Natural killer cell treated with Interleukin-12 subunit alpha and Interleukin-12 subunit beta and Interleukin-15 and Interleukin-18, amount 100 ng/mL, for 72 hours (primary cell): ENCODE data around the gene DESI1. TPM values are rescaled to one million over a fixed set of nuclear protein-coding genes. Genes with fewer than 3 reads are reported as not detected.
"Not testable (repeated sequence)": the region's sequence is repeated elsewhere in the genome, so short reads cannot be mapped to it uniquely, and the experiment has no call there.

Experiments
- ATAC-seq, 2 donors: fragments of 150-1000 bp; cut with Tn5 transposase in 1 of 2; sonication (Bioruptor Pico), chemical (Tn5 transposase) in 1 of 2; 2 replicates each; pipeline ENCODE4 v1.10.0; 2021
- DNase-seq: peaks from one replicate; pipeline ENCODE4 v3.0.0; 2022; ENCODE audit warnings: low spot score
- H3K27ac Mint-ChIP-seq, 2 donors: 1 replicate in 1 of 2; 2 replicates in 1 of 2; pipeline ENCODE4 v1.8.0; 2022; ENCODE audit warnings: mixed read lengths in 2 of 2, mild to moderate bottlenecking in 1 of 2, moderate library complexity in 1 of 2
- H3K27me3 Mint-ChIP-seq, 2 donors: 1 replicate in 1 of 2; 2 replicates in 1 of 2; pipeline ENCODE4 v1.8.0; 2022; ENCODE audit warnings: mixed read lengths in 2 of 2
- H3K36me3 Mint-ChIP-seq: one replicate; pipeline ENCODE4 v1.8.0; 2022; ENCODE audit warnings: mixed read lengths
- H3K4me1 Mint-ChIP-seq, 2 donors: 1 replicate in 1 of 2; 2 replicates in 1 of 2; pipeline ENCODE4 v1.8.0; 2022; ENCODE audit warnings: low read depth in 2 of 2, mixed read lengths in 2 of 2, mild to moderate bottlenecking in 1 of 2
- H3K4me3 Mint-ChIP-seq: one replicate; pipeline ENCODE4 v1.8.0; 2022; ENCODE audit warnings: mixed read lengths
- H3K9me3 Mint-ChIP-seq: 2 replicates; pipeline ENCODE4 v1.8.0; 2022; ENCODE audit warnings: mixed read lengths
- total RNA-seq, 2 donors: library from RNA; stranded (reverse); gene quantifications; one replicate each; pipeline ENCODE4 v1.2.3, GENCODE V29; 2022

Gene DESI1
- total RNA-seq, 2 donors from 2014 or later = 54.2 to 120 TPM

GRCh38 chr22:41572305-41572704 is 48.5 kb downstream of the DESI1 start:
- H3K4me3 Mint-ChIP-seq, H3K4me1 Mint-ChIP-seq, H3K36me3 Mint-ChIP-seq, H3K9me3 Mint-ChIP-seq, ATAC-seq, DNase-seq, H3K27ac Mint-ChIP-seq, H3K27me3 Mint-ChIP-seq: not testable (repeated sequence)

DNA sequence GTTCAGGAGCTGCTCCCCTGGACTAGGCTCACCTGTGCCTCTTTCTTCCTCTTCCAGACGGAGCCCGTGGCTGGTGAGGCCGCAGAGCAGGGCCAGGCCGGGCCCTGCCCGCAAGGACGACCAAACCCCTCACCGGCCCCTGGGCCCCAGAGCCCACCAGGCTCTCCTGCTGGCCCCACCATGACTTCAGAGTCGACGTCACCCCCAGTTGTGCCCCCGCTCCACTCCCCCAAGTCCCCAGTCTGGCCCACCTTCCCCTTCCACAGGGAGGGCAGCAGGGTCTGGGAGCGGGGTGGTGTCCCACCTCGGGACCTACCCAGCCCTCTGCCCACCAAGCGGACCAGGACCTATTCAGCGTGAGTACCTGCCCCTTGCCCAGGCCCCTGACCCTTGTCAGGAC is 49.1 kb downstream of the DESI1 start:
- Mint-ChIP-seq H3K4me3 (no peak overlapping the region), H3K27ac (no peak overlapping the region), H3K4me1 (no peaks in the 10 kb centered on the region), H3K9me3 (no peaks in the 10 kb centered on the region), H3K36me3 (no peaks in the 10 kb centered on the region), H3K27me3 (no peaks in the 10 kb centered on the region)
- ATAC-seq (no peak), DNase-seq (no peak)

DNA sequence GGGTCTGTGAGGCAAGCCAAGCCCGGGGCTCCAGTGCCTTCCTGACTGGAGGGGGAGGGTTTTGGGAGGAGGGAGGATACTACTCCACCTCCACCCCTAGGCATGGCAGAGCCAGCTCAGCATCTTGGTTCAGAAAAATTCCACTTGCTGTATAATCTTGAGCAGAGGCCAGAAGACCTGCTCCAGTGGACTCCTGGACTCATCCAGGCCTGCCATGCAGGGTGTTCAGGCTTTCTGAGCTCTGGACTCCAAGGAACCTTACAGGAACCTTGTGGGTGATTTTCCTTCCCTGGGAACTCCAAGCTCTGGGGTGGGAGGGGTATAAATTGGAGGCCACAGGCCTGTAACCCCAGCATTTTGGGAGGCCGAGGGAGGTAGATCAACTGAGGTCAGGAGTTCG is 50.6 kb downstream of the DESI1 start:
- no peak for DNase-seq
- no peaks in the 10 kb centered on the region for H3K27me3 Mint-ChIP-seq
- no peak overlapping the region for H3K4me3 Mint-ChIP-seq
- no peaks in the 10 kb centered on the region for H3K9me3 Mint-ChIP-seq
- H3K4me1 Mint-ChIP-seq = no peaks in the 10 kb centered on the region
- no peak for ATAC-seq
- H3K36me3 Mint-ChIP-seq = no peaks in the 10 kb centered on the region
- H3K27ac Mint-ChIP-seq = no peak overlapping the region

DNA sequence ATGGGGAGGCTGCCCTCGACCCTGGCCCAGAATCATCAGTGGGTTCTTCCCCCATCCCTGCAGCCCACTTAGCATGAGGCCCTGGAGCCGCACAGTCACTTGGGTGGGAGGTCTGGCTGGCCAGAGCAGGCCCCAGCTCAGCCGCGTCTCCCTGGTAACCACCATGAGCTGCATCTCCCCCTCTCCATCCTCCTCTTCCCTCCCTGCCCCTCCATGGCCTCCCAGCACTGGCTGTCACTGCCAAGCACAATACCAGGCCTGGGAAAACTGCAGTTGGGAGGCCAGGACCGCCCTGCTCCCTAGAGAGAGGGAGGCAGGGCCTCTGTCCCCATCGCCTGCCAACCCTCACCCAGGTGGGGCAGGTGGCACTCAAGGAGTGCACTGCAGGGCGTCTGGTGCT is 52.0 kb downstream of the DESI1 start:
- H3K36me3 Mint-ChIP-seq = no peaks in the 10 kb centered on the region
- ATAC-seq (peak in 1 of 2 donors; percentile 7), DNase-seq (no peak)
- no peaks in the 10 kb centered on the region for H3K4me1 Mint-ChIP-seq
- no peak overlapping the region for H3K4me3 Mint-ChIP-seq
- no peaks in the 10 kb centered on the region for H3K9me3 Mint-ChIP-seq
- H3K27me3 Mint-ChIP-seq = no peaks in the 10 kb centered on the region
- H3K27ac Mint-ChIP-seq = no peak overlapping the region

- H3K4me3 Mint-ChIP-seq = no peak overlapping the region
- H3K4me1 Mint-ChIP-seq = no peaks in the 10 kb centered on the region
- no peaks in the 10 kb centered on the region for H3K9me3 Mint-ChIP-seq
- DNase-seq = no peak
- no peak for ATAC-seq
- H3K36me3 Mint-ChIP-seq = no peaks in the 10 kb centered on the region
- no peaks in the 10 kb centered on the region for H3K27me3 Mint-ChIP-seq
- H3K27ac Mint-ChIP-seq = no peak overlapping the region
These were observed 53.4 kb downstream of the DESI1 start for GRCh38 chr22:41567512-41567768.

DNA sequence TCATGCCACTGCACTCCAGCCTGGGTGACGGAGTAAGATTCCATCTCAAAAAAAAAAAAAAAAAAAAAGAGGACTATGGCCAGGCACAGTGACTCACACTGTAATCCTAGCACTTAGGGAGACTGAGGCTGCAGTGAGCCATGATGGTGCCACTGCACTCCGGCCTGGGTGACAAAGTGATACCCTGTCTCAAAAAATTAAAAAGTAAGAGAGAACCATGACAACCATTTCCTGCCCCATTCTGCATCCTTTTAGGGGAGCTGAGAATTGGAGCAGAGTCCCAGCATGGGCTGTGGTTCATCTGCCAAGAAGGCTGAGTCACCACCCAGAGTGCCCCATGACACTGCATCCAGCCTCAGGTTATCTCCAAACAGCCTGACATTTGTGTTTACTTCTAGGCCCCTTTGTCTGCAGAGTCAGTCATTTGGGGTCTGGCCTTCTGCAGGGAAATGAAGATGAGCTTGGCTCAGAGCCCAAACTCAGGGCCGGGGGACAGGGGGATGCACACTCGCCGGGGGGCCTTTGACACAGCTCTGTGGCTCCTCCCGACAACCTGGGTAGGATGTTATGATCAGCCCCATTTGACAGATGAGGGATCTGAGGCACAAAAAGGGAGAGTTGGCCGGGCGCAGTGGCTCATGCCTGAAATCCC is 55.3 kb downstream of the DESI1 start:
- DNase-seq = no peak

GRCh38 chr22:41564563-41564962 is 56.3 kb downstream of the DESI1 start:
- no peaks in the 10 kb centered on the region for H3K4me1 Mint-ChIP-seq
- H3K9me3 Mint-ChIP-seq = no peaks in the 10 kb centered on the region
- H3K4me3 Mint-ChIP-seq = no peak overlapping the region
- no peak for DNase-seq
- no peak overlapping the region for H3K27ac Mint-ChIP-seq
- ATAC-seq = no peak
- H3K36me3 Mint-ChIP-seq = no peaks in the 10 kb centered on the region
- H3K27me3 Mint-ChIP-seq = peaks cover 0 to 8% of the 10 kb centered on the region in 2 donors

More for the DNA sequence above, 55.3 kb downstream of the DESI1 start:
- no peaks in the 10 kb centered on the region for H3K36me3 Mint-ChIP-seq
- H3K27me3 Mint-ChIP-seq = peaks cover 0 to 8% of the 10 kb centered on the region in 2 donors
- peak; percentile 57 to 77 for ATAC-seq
- H3K4me1 Mint-ChIP-seq = no peaks in the 10 kb centered on the region
- H3K4me3 Mint-ChIP-seq = no peak overlapping the region
- H3K9me3 Mint-ChIP-seq = no peaks in the 10 kb centered on the region
- no peak overlapping the region for H3K27ac Mint-ChIP-seq

DNA sequence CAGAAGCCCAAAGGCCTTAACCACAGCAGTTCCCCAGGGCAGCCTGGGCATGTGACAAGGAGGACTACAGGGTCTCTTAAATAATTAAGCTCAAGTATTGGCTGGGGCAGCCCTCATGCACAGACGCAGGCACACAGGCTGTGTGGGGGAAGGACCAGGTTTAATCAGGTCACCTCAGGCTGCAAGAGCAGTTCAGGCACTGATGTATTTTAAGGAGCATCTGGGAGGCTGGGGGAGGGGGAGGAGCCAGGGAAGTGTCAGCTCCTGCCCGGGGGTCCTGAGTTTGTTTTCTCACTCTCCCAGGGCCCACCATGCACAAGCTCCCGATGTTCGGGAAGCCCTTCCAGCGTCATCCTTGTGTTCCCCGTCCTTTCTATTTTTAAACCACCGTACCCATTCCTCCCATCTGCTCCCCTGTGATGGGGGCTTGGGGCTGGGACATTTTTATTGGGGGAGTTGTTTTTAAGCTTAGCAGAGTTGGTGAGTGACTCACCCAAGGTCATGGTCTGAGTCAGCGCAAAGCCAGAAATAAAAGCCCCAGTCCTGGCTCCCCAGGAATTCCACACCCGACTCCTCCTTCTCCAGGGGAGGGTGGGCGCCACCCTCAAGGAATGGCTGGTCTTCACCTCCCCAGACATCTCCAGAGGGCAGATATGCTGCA is 57.7 kb downstream of the DESI1 start:
- Mint-ChIP-seq H3K4me1 (no peaks in the 10 kb centered on the region), H3K4me3 (no peak overlapping the region), H3K27me3 (peaks cover 0 to 8% of the 10 kb centered on the region in 2 donors), H3K9me3 (no peaks in the 10 kb centered on the region), H3K27ac (no peak overlapping the region), H3K36me3 (no peaks in the 10 kb centered on the region)
- ATAC-seq (no peak), DNase-seq (no peak)

- DNase-seq (no peak), ATAC-seq (no peak)
- Mint-ChIP-seq H3K36me3 (no peaks in the 10 kb centered on the region), H3K27ac (no peak overlapping the region), H3K27me3 (peaks cover 0 to 12% of the 10 kb centered on the region in 2 donors), H3K4me1 (no peaks in the 10 kb centered on the region), H3K9me3 (no peaks in the 10 kb centered on the region), H3K4me3 (no peak overlapping the region)
These were observed 58.4 kb downstream of the DESI1 start for GRCh38 chr22:41562461-41562860.

DNA sequence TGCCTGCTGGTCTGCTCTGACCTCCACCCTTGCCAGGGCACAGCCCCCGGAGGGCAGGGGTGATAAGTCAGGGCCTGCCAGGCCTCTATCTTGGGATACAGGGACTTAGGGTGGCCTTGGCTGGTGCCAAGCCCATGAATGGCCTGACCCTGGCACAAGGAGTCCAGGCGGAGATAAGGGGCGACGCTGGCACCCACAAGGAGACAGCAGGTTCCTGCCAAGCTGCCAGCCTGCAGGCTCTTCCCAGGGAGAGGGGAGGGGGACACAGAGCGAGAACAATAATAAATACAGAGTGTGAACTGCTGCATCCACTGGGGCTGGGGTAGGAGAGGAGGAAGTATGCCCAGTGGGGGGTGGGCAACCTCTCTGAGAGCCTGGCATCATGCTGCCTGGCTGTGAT is 59.1 kb downstream of the DESI1 start:
- Mint-ChIP-seq H3K36me3 (no peaks in the 10 kb centered on the region), H3K4me3 (no peak overlapping the region), H3K9me3 (no peaks in the 10 kb centered on the region), H3K27ac (no peak overlapping the region), H3K4me1 (no peaks in the 10 kb centered on the region), H3K27me3 (peaks cover 0 to 12% of the 10 kb centered on the region in 2 donors)
- DNase-seq = no peak
- no peak for ATAC-seq

- H3K4me3 Mint-ChIP-seq = no peak overlapping the region
- no peaks in the 10 kb centered on the region for H3K9me3 Mint-ChIP-seq
- no peaks in the 10 kb centered on the region for H3K36me3 Mint-ChIP-seq
- no peaks in the 10 kb centered on the region for H3K4me1 Mint-ChIP-seq
- no peak for DNase-seq
- H3K27me3 Mint-ChIP-seq = peaks cover 3 to 13% of the 10 kb centered on the region in 2 donors
- ATAC-seq = no peak
- no peak overlapping the region for H3K27ac Mint-ChIP-seq
These were observed 59.5 kb downstream of the DESI1 start for GRCh38 chr22:41561335-41561734.

DNA sequence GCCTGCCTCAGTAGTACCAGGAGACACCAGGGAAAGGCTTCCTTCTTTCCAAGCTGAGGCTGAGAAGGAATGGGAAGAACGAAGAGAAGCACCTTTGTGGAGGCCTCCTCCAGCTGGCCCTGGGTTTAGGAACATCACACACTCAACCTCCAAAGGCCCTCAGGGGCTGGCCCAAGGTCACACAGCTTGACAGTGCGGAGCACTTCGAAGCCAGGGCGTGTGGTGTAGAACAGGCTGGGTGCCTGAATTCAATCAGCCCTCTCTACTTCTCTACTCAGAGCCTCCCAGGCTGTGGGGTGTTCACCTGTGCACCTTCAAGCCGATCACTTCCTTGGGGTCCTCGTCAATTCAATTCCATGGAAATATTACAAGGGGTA is 60.8 kb downstream of the DESI1 start:
- Mint-ChIP-seq H3K4me1 (no peaks in the 10 kb centered on the region), H3K4me3 (no peak overlapping the region), H3K27me3 (peaks cover 7 to 15% of the 10 kb centered on the region in 2 donors), H3K9me3 (no peaks in the 10 kb centered on the region), H3K27ac (no peak overlapping the region), H3K36me3 (no peaks in the 10 kb centered on the region)
- ATAC-seq (no peak), DNase-seq (no peak)

- peaks cover 7 to 21% of the 10 kb centered on the region in 2 donors for H3K27me3 Mint-ChIP-seq
- not testable (repeated sequence) for H3K9me3 Mint-ChIP-seq, ATAC-seq, H3K36me3 Mint-ChIP-seq, DNase-seq, H3K4me3 Mint-ChIP-seq, H3K27ac Mint-ChIP-seq, H3K4me1 Mint-ChIP-seq
These were observed 62.6 kb downstream of the DESI1 start for GRCh38 chr22:41558241-41558630.

DNA sequence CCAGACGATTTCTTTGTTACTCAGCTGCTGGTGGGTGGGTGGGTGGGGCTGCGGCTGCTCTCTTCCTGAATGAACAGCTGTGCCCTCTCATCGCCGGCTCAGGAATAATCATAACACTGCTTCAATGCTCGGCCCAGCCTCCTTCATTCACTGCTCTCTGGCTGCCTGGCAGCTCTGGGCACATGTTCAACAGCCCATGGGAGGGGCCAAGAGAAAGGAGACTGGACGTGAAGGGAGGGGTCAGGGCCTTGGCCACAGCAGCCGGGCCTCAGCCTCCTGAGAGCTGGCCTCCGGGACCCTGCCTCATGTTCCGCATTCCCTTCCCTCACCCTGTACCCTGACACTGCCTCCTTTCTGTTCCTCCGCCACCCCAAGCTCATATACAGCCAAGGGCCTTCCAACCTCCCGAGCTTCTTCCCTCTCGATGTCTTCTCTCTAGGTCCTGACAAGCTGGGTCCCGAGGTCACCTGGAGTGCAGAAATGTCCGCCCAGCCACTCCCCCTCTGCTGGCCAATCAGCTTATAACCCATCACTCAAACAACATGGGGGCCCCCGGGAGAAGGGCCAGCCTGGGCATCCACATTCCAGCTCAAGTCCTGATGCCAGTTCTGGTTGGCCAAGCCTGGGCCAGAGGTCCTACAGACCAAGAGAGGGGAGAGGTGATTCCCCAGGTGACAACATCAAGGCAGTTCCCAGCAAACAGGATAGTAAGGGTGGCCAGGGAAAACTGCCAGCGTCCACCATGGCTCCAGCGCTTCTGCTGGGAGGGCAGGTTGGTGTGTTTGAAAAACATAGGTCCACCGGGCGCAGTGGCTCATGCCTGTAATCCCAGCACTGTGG is 63.2 kb downstream of the DESI1 start:
- Mint-ChIP-seq H3K9me3 (no peaks in the 10 kb centered on the region), H3K36me3 (no peaks in the 10 kb centered on the region), H3K27me3 (peaks cover 7 to 21% of the 10 kb centered on the region in 2 donors), H3K4me1 (no peaks in the 10 kb centered on the region), H3K27ac (no peak overlapping the region), H3K4me3 (no peak overlapping the region)
- DNase-seq (no peak), ATAC-seq (no peak)
